HG03039 (cell line): ENCODE results near the gene TDRD7.
A peak's percentile ranks its signal among the peaks of the same experiment; 100 is the strongest.
"Not testable (repeated sequence)": the region's sequence is repeated elsewhere in the genome, so short reads cannot be mapped to it uniquely, and the experiment has no call there.

Source experiments
- ATAC-seq: cut with Tn5 transposase; IDR thresholded peaks from one replicate; pipeline ENCODE4 v1.9.1; 2021; ENCODE audit warnings: mild to moderate bottlenecking, moderate library complexity; ENCODE audit not compliant: unreplicated experiment

The TDRD7 gene

GRCh38 chr9:97470076-97470475 is 58.2 kb downstream of the TDRD7 start:
- ATAC-seq = no peak

GRCh38 chr9:97473717-97474116 is 61.8 kb downstream of the TDRD7 start:
- no peak for ATAC-seq

DNA sequence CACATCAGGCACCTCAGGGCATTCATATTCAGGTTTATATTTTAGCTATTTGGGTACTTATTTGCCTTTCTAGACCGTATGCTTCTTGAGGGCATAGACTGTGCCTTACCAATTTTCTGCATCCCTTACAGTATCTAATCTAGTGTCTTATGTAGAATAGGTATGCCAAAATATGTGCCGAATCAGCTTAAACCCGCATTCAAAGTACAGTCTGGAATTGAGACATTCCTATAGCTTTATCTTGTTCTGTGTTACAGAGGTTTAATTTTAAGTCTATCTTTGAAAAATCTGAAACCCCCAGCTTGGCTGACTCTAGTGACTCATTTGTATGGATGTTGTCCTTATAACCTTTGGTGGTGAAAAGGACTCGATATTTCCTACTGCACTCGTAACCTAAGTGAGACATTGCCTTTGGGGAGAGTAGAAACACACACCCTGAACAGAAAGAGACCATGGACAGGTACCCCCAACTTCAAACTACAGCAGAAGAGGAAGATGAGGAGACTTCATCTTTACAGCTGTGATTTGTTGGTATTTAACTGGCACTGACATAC is 62.6 kb downstream of the TDRD7 start:
- no peak for ATAC-seq

DNA sequence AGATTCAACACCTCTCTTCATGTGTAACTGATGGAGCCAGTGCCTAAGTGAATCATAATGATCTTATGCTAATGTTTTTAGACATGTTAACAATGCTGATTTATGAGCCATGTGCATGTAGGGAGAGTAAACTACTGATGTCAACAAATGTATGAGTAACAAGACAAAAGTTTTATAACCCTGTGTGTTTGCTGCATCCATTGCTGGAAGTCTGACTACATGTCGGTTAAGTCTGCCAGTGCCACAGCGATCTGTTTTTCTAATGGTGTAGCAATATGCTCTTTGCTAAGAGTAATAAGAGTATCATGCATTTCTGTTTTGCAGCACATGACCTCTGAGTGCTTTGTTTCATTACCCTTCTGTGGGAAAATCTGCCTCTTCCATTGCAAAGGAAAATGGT is 63.2 kb downstream of the TDRD7 start:
- ATAC-seq = no peak

DNA sequence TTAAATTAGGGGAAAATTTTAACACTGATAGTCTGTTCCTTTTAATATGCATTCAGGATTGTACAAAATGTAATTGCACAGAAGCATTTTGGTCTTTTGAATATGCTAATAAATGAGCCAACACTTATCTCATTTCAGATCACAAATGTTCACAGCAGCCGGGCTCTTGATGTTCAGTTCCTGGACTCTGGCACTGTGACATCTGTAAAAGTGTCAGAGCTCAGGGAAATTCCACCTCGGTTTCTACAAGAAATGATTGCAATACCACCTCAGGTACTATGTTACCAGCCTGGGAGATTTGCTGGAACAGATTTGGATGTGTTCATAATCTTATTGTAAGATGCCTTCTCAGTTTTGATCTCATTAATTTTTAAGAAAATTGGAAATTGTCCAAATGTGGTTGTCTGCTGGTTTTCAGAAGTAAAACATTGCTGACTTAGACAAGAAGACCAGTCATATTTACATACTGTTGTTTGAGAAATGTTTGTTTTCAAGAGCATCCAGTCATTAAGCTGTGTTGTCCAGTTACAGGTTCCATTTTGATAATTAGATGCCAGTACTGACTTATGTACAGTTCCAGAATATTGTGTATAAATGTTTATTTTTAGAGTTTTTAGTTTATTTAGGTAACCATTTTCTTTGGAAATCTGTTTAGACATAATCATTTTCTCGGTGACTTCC is 66.5 kb downstream of the TDRD7 start:
- ATAC-seq = no peak

DNA sequence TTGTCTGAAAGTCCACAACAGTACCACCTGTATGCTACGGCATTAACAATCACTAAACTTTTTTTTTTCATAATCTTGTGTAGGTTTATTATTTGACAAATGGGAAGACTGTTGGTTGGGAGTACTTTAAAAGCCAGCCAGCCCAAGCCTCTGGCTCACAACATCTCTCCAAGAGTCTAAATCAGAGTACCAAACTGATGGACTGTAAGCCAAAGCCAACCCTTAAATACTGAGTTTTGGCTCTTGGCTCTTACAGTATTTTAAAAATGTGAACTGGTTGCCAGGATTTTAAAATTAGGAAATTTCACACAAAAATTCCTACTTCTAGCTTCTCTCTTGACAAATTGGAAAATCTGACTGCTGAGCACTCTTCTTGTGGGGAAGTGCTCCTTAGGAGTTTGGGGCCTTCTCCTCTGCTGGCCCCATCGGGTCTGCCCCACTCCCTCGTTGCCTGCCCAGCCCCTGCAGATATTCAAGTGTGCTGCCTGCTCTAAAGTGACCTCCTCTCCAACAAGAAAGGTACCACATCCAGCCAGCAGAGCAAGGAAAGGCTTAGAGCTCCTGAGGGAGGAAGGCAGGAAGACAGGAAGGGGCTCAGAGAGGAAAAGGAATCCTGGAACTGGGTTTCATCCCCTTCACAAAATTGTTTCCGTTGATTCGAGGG is 67.7 kb downstream of the TDRD7 start:
- ATAC-seq = no peak

GRCh38 chr9:97480174-97480573 is 68.3 kb downstream of the TDRD7 start:
- ATAC-seq = no peak

DNA sequence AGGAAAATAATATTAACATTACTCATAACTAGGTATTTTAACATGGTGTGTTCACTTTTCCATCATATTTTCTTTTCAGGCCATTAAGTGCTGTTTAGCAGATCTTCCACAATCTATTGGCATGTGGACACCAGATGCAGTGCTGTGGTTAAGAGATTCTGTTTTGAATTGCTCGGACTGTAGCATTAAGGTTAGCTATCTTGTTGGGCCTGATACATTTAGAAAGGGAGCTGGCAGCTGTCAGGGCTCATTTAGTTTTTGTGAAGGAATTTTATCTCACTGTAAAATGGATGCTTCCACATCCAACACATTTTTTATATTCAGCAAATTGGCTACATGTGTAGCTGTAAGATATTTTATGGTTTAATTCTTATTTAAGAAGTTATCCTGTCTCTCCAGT is 68.9 kb downstream of the TDRD7 start:
- ATAC-seq = no peak

- no peak for ATAC-seq
Measured at GRCh38 chr9:97484134-97484533, 72.2 kb downstream of the TDRD7 start.

DNA sequence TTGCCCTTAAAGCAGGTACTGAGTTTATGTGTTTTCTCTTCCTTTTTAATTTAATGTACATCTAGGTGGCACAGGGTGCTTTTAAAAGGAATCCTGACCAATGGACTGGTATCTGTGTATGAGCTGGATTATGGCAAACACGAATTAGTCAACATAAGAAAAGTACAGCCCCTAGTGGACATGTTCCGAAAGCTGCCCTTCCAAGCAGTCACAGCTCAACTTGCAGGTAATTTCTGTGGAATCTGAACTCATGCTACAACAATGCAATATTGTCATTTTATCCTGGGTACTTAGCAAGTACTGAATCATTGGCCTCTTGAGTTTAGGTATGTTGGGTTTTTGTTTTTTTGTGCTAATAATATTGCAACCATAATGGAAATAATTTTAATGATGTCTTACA is 75.2 kb downstream of the TDRD7 start:
- ATAC-seq = no peak

- no peak for ATAC-seq
Measured at GRCh38 chr9:97487861-97488260, 76.0 kb downstream of the TDRD7 start.

DNA sequence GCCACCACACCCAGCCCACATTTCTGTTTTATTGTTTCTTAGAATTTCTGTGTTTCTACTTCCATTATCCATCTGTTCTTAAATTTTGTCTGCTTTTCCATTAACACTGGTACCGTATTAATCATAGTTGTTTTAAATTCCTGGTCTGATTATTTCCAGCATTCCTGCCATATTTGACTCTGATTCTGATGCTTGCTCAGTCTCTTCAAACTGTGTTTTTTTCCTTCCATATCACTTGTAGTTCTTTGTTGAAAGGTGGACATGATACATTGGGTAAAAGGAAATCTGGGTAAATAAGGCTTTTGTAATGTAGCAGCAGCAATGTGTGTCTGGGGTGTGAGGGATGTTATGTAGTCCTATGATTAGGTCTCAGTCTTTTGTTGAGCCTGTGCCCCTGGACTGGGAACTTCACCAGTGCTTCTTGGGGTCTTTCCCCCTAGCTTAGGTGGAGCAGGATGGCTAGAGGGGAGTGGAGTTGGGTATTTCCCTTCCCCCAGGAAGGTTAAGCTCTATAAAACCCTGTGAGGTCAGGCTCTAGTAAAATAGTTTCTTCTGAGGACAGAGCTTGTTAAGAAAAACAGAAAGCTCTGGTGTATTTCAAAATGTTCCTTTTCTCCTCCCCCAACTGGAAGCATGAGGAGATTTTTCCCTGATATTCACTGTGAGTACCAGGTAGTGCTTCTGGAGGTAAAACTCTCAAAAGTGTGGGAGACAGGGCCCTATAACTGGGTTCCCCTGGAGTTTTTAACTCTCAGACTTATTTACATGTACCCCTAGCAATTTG is 79.5 kb downstream of the TDRD7 start:
- ATAC-seq = no peak

GRCh38 chr9:97497558-97498375 is 85.9 kb downstream of the TDRD7 start:
- not testable (repeated sequence) for ATAC-seq

DNA sequence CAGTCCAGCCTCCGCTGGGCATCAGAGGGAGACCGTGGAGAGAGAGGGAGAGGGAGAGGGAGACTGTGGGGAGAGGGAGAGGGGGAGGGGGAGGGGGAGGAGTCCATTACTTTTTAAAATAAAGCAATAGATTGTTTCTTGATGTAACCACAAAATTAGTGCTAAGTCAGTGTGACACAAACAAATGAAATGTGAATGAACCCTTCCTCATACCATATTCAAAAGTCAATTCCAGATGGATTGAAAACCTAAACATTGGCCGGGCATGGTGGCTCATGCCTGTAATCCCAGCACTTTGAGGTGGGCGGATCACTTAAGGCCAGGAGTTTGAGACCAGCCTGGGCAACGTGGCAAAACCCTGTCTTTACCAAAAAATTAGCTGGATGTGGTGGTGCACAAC is 87.0 kb downstream of the TDRD7 start:
- not testable (repeated sequence) for ATAC-seq

GRCh38 chr9:97500263-97500662 is 88.4 kb downstream of the TDRD7 start:
- ATAC-seq = no peak

GRCh38 chr9:97500765-97501176 is 88.9 kb downstream of the TDRD7 start:
- no peak for ATAC-seq

- peak; percentile 52 for ATAC-seq
Measured at GRCh38 chr9:97501177-97501971, 89.5 kb downstream of the TDRD7 start, which contains the start of gene TMOD1. Gene TMOD1, plus strand, starts transcription at chr9:97501666. Its CDS starts 22,523 bp downstream, at chr9:97524189.

- peak; percentile 17 for ATAC-seq
Measured at GRCh38 chr9:97501972-97502221, 90.0 kb downstream of the TDRD7 start.

GRCh38 chr9:97502222-97502983 is 90.5 kb downstream of the TDRD7 start:
- peak; percentile 11 for ATAC-seq
